HEK293 (cell line): Measurements from ENCODE around the gene SRC.

Experiments
- CTCF ChIA-PET: fragments of 350-600 bp; formaldehyde crosslinking; extraction: SDS; loops from one replicate; lab custom pipeline; 2021; ENCODE audit warnings: antibody characterized with exemption; lab: Yijun Ruan, JAX
- POLR2A ChIA-PET: fragments of 300-600 bp; formaldehyde crosslinking; extraction: SDS; loops from one replicate; lab custom pipeline; 2020; ENCODE audit warnings: antibody characterized with exemption, inconsistent platforms; lab: Yijun Ruan, JAX
- H3K27ac ChIP-seq: fragments of 200-500 bp; sonication (Bioruptor generic); 2 replicates; pipeline ENCODE4 v1.5.1; 2014; ENCODE audit warnings: low read depth, low read length, control low read depth, inconsistent platforms; ENCODE audit errors: extremely low read depth
- H3K36me3 ChIP-seq, 2 experiments: fragments of 200-500 bp in 1 of 2; sonication (Bioruptor generic) in 1 of 2; 1 replicate in 1 of 2; 2 replicates in 1 of 2; pipeline ENCODE4 v1.5.1; 2014 to 2017; ENCODE audit warnings: inconsistent platforms in 2 of 2, low read length in 2 of 2; ENCODE audit not compliant: control insufficient read depth in 2 of 2, insufficient read depth in 1 of 2
- H3K4me1 ChIP-seq: fragments of 200-500 bp; sonication (Bioruptor generic); 2 replicates; pipeline ENCODE4 v1.5.1; 2014; ENCODE audit warnings: mild to moderate bottlenecking, low read length, inconsistent platforms; ENCODE audit not compliant: control insufficient read depth, insufficient read depth
- H3K4me3 ChIP-seq: 2 replicates; pipeline ENCODE4 v1.5.1; 2011; ENCODE audit warnings: low read depth, mild to moderate bottlenecking, control low read depth, low read length, moderate library complexity
- H3K9me3 ChIP-seq: fragments of 200-500 bp; sonication (Bioruptor generic); 2 replicates; pipeline ENCODE4 v1.5.1; 2014; ENCODE audit warnings: low read depth, low read length, inconsistent platforms; ENCODE audit not compliant: control insufficient read depth, insufficient read depth
- BCL11B ChIP-seq: fragments of 450-650 bp; formaldehyde crosslinking; IDR thresholded peaks from 2 replicates; pipeline ENCODE4 v1.5.1; 2016; ENCODE audit warnings: low read depth, missing biosample characterization, missing genetic modification characterization
- ELK4 ChIP-seq: IDR thresholded peaks from 2 replicates; pipeline ENCODE4 v1.6.1; 2011; ENCODE audit warnings: mild to moderate bottlenecking, low read depth, low read length, borderline replicate concordance
- GFI1B ChIP-seq: fragments of 450-650 bp; formaldehyde crosslinking; IDR thresholded peaks from 2 replicates; pipeline ENCODE4 v1.5.1; 2016; ENCODE audit warnings: missing biosample characterization, missing genetic modification characterization
- KLF16 ChIP-seq: fragments of 450-650 bp; formaldehyde crosslinking; IDR thresholded peaks from 2 replicates; pipeline ENCODE4 v1.5.1; 2017; ENCODE audit warnings: missing biosample characterization, missing genetic modification characterization
- KLF9 ChIP-seq: fragments of 450-650 bp; formaldehyde crosslinking; IDR thresholded peaks from 2 replicates; pipeline ENCODE4 v1.5.1; 2016; ENCODE audit warnings: missing biosample characterization, missing genetic modification characterization, low read depth
- PRDM10 ChIP-seq: fragments of 450-650 bp; formaldehyde crosslinking; IDR thresholded peaks from 2 replicates; pipeline ENCODE4 v1.5.1; 2016; ENCODE audit warnings: missing biosample characterization, missing genetic modification characterization
- SP2 ChIP-seq: fragments of 450-650 bp; formaldehyde crosslinking; IDR thresholded peaks from 2 replicates; pipeline ENCODE4 v1.5.1; 2016; ENCODE audit warnings: missing biosample characterization, missing genetic modification characterization
- ZIC2 ChIP-seq: fragments of 450-650 bp; formaldehyde crosslinking; IDR thresholded peaks from 2 replicates; pipeline ENCODE4 v1.5.1; 2016; ENCODE audit warnings: missing biosample characterization, missing genetic modification characterization
- ZNF155 ChIP-seq: fragments of 450-650 bp; formaldehyde crosslinking; IDR thresholded peaks from 2 replicates; pipeline ENCODE4 v1.5.1; 2016; ENCODE audit warnings: missing biosample characterization, missing genetic modification characterization
- ZNF202 ChIP-seq: fragments of 450-650 bp; formaldehyde crosslinking; IDR thresholded peaks from 2 replicates; pipeline ENCODE4 v1.5.1; 2016; ENCODE audit warnings: missing biosample characterization, missing genetic modification characterization, borderline replicate concordance
- ZNF350 ChIP-seq: fragments of 450-650 bp; formaldehyde crosslinking; IDR thresholded peaks from 2 replicates; pipeline ENCODE4 v1.5.0; 2017; ENCODE audit warnings: missing biosample characterization, mild to moderate bottlenecking, missing genetic modification characterization
- ZNF362 ChIP-seq: fragments of 450-650 bp; formaldehyde crosslinking; IDR thresholded peaks from 2 replicates; pipeline ENCODE4 v1.5.1; 2016; ENCODE audit warnings: missing biosample characterization, missing genetic modification characterization
- ZNF521 ChIP-seq: fragments of 450-650 bp; formaldehyde crosslinking; IDR thresholded peaks from 2 replicates; pipeline ENCODE4 v1.5.1; 2017; ENCODE audit warnings: missing biosample characterization, mild to moderate bottlenecking, missing genetic modification characterization
- TF ChIP-seq, protein P1 (sequence below): sonication (generic); formaldehyde crosslinking; IDR thresholded peaks from 2 replicates; pipeline ENCODE4 v1.8.1; 2022; ENCODE audit warnings: mild to moderate bottlenecking, moderate library complexity, missing genetic modification reagents
- TF ChIP-seq, protein P2 (sequence below): fragments of 450-650 bp; formaldehyde crosslinking; IDR thresholded peaks from 2 replicates; pipeline ENCODE4 v1.5.0; 2017; ENCODE audit warnings: missing biosample characterization, missing genetic modification characterization, borderline replicate concordance

Gene SRC

DNA sequence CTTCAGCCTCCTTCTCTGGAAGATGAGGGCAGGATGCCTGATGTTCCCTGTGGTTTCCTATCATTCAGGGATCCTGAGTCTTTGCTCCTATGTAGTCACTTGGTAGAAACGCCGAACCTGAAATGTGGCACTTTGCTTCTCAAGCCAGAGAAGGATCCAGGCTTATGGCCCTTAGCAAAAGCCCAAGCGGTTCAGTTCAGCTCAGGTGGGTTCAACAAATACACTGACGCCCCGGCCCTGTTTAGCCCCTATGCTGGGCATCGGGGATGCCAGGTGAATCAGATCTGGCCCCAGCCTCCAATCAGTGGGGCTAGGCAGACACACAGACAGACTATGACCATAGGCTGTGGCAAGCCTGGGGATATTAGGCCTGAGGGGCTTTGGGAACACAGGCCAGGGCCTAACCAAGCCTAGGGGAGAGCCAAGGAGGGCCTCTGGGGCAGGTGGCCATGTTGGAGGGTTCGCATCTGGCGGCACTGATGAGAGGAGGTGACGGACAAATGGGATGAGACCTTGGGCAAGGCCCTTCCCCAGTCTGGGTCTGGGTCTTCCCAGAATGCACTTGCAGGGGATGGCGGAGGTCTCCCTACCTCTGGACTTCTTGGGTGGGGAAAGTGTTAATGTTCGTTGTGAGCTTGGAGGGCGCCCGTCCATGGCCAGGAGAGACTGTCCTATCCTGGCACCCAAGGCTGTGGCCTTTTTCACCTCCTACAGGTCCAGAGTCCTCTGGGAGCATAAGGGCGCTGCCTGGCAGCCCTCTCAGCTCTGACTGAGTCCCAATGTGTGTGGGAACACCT lies 17.6 kb upstream of the SRC start (continued):
- TF ChIP-seq GFI1B (tag by site-specific recombination), result no peak
- no peak for TF ChIP-seq PRDM10 (tag by site-specific recombination)

- ChIA-PET POLR2A (no interaction called here), CTCF (no interaction called here)
- H3K9me3 ChIP-seq, result no peaks in the 10 kb centered on the region
- H3K27ac ChIP-seq, result no peak overlapping the region
- H3K4me3 ChIP-seq, result no peak overlapping the region
- H3K36me3 ChIP-seq, result no peaks in the 10 kb centered on the region
- TF ChIP-seq SP2 (tag by site-specific recombination) (no peak), KLF16 (tag by site-specific recombination) (no peak), ZIC2 (tag by site-specific recombination) (no peak), ZNF155 (tag by site-specific recombination) (no peak), ZNF202 (no peak), ELK4 (no peak), KLF9 (tag by site-specific recombination) (no peak), ZNF362 (tag by site-specific recombination) (no peak), ZNF350 (no peak), BCL11B (tag by site-specific recombination) (no peak), ZNF521 (tag by site-specific recombination) (no peak)
- TF ChIP-seq, protein P1, sequence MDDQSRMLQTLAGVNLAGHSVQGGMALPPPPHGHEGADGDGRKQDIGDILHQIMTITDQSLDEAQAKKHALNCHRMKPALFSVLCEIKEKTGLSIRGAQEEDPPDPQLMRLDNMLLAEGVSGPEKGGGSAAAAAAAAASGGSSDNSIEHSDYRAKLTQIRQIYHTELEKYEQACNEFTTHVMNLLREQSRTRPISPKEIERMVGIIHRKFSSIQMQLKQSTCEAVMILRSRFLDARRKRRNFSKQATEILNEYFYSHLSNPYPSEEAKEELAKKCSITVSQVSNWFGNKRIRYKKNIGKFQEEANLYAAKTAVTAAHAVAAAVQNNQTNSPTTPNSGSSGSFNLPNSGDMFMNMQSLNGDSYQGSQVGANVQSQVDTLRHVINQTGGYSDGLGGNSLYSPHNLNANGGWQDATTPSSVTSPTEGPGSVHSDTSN, result no peak
- TF ChIP-seq, protein P2, sequence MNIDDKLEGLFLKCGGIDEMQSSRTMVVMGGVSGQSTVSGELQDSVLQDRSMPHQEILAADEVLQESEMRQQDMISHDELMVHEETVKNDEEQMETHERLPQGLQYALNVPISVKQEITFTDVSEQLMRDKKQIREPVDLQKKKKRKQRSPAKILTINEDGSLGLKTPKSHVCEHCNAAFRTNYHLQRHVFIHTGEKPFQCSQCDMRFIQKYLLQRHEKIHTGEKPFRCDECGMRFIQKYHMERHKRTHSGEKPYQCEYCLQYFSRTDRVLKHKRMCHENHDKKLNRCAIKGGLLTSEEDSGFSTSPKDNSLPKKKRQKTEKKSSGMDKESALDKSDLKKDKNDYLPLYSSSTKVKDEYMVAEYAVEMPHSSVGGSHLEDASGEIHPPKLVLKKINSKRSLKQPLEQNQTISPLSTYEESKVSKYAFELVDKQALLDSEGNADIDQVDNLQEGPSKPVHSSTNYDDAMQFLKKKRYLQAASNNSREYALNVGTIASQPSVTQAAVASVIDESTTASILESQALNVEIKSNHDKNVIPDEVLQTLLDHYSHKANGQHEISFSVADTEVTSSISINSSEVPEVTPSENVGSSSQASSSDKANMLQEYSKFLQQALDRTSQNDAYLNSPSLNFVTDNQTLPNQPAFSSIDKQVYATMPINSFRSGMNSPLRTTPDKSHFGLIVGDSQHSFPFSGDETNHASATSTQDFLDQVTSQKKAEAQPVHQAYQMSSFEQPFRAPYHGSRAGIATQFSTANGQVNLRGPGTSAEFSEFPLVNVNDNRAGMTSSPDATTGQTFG (tag by site-specific recombination), result no peak
- TF ChIP-seq, all 188 proteins: peak for 0
- H3K4me1 ChIP-seq, result no peaks in the 10 kb centered on the region
Measured at GRCh38 chr20:37329481-37330165, 16.3 kb upstream of the SRC start.
